SH-SY5Y (cell line): ENCODE data around the gene FXR2.

Source experiments
- GATA2 ChIP-seq: IDR thresholded peaks from 2 replicates; pipeline ENCODE4 v1.6.1; 2011; ENCODE audit warnings: mild to moderate bottlenecking, low read depth, low read length
- GATA3 ChIP-seq: IDR thresholded peaks from 2 replicates; pipeline ENCODE4 v1.6.1; 2011; ENCODE audit warnings: low read depth, mild to moderate bottlenecking, low read length, moderate library complexity

DNA sequence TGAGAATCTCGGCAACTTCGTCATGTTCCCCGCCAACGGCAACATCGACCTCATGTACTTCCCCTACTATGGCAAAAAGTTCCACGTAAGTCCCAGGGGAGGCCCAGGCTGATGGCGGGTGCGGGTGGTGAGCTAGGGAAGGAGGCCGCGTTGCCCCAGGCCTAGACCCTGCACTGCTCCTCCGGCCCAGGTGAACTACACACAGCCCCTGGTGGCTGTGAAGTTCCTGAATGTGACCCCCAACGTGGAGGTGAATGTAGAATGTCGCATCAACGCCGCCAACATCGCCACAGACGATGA, 40.8 kb upstream of the FXR2 start:
- TF ChIP-seq GATA3 (no peak), GATA2 (no peak)
